NCI-H345 (cell line): ENCODE results near the gene UTS2B.

Experiments
- DNase-seq: peaks from one replicate; lab custom pipeline; 2025; lab: John Stamatoyannopoulos, UW

UTS2B gene, protein sequence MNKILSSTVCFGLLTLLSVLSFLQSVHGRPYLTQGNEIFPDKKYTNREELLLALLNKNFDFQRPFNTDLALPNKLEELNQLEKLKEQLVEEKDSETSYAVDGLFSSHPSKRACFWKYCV

DNA sequence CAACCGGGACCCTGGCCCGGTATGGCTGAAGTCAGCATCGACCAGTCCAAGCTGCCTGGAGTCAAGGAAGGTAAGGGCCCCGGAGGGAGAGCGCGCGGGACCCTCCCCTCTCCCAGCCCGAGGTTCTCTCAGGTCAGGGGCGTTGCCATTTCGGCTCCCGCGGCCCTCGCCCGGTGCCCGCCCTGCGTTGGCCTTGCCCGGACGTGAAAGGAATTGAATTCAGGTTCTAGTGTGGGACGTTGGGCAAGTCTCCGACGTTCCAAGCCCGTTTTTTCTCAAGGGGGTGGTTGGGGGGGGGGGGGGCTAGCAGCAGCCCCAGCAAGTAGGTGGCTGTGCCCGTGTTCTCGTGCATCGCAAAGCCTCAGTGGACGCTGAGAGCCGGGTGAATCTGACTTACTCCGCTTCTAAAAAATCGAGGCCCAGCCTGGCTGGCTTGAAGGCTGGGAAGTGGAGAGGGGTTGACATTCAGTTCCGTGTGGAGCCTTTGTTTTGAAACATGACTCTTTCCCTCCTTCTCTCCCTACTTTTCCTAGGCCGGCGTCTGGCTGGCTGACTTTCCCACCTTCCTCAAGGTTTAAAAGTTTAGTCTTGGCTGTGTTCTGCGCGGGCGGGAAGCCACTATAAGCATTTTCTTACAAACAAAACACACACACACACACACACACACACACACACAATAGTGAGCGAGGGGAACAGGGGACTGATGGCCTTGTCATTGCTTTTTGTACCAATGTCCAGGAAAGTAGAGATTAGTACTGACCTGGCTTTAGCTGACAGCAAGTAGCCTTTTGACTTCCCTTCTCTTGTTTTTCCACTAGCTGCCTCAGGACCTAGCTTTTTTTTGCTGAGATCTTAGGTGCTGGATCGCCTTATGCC is at the start of gene UTS2B:
TSS of gene UTS2B (minus strand) at position 873 of the 876 bp plus-strand sequence. CDS start 48,337 bp downstream, outside the sequence.
- peak; percentile 58 for DNase-seq

GRCh38 chr3:191380001-191380400 is 49.7 kb upstream of the UTS2B start:
- no peak for DNase-seq

GRCh38 chr3:191379446-191379845 is 49.1 kb upstream of the UTS2B start:
- DNase-seq = no peak

GRCh38 chr3:191378142-191378812 is 48.0 kb upstream of the UTS2B start:
- no peak for DNase-seq

DNA sequence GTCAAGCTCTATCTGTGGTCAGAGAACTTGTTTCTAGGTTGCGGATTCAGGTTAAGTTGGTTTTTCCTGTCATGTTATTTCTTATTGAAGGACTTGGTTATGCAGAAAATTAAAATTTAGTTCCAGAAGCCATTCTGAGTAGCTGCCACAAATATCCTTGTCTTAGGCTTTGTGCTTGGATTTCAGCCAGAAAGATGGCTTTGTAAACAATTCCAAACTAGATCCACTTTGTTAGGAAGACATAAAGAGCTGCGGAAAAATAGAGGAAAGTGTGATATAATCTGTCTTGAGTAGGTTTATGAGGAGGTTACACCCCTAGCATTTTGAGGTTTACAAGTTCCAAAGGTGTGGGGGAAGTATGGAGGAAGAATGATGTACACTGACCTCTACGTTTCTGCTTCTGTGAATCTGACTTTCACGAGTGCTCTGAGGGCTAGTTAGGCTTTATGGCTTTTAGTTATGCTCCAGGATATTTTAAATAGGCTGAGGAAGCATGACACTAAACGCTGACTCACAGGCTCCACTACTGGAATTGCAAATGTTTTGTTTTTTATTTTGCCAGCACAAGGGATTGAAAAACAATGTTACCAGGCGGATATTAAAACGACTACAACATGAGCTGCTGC is 46.3 kb upstream of the UTS2B start:
- DNase-seq = no peak

- no peak for DNase-seq
Measured at GRCh38 chr3:191373327-191373726, 43.0 kb upstream of the UTS2B start.

DNA sequence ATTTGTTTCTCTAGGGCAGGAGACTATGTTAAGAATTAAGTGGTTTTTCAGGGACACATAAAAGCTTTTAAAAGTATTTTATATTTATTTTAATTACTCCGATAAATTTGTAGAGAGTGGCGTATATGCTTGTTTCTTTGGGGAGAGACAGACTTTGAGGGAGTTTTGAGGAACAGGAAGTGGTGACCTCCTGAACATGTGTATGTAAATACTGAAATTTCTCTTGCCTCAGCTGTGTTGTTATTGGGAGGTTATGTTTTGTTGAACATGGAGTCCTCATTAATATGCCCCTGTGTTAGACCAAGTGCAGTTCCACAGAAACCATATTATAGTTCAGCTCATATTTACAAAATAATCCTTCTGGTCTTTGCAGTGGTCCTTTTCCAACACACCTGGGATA is 41.8 kb upstream of the UTS2B start:
- DNase-seq = no peak

DNA sequence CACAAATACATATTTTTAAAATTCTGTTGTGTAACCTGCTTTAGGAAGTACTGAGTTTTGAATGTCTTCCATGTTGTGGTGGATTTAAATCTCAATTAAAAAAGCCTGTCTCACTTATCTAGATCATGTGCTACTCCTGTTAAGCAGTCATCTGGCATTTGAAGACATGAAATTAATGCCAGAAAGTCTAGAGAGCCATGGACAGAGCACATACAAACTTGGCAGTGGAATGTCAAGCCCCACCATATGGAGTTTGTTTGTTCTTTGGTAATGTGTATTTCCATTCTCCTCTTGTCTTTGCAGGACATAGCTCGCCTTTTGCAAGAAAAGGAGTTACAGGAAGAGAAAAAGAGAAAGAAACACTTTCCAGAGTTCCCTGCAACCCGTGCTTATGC is 39.3 kb upstream of the UTS2B start:
- no peak for DNase-seq

DNA sequence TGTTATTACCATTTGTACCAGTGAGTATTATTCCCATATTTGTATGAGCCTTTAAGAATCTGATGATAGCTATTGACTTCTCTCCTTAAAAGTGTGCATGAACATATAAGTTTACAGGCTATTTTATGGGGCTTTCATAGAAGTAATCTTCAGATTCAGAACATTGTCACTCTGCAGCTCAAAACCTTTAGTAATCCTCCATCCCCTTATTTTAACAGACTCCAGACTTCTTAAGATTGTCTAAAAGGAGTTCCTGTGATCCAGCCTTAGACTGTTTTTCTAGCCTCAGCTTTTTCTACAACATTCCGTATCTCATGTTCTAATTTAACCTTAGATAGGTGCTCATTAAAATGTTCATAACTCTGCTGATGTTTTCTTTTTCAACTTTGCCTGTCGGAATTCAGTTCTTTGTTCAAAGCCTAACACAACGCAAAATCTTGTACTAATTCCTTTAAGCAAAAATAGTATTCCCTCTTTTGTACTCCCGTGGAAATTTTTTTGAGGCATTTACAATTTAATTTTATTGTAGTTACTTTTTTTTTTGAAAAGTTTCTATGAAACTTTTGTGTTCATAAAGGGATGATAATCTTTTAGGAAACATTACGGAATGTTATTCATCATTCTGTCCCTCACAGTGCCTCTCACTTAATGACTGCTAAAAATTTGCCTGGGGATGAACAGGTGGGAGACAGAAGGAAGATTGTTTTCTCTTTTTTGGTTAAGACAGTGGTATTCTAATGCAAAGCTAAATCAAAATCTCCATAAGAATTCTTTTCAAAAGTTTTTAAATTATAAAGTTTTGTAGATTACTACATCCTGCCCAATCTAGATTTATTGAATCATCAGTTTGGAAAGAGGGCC is 38.7 kb upstream of the UTS2B start:
- no peak for DNase-seq

DNA sequence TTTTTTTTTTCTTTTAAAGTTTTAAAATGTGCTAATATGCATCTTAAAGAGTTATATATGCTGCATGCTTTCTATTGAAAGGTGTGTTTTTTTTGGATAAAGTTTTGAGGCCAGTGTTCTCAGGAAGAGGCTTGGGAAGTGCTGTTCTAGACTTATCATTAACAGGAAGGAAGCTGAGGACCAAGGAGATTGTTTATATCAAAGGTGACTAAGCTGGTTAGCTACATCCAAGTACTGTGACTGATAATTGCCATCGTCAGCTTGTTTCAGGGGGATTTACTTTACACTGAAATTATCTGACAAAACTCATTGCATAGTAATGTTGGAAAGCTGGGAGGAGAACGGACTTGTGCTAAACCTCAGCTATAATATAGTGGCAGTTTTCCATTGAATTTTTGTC is 36.3 kb upstream of the UTS2B start:
- no peak for DNase-seq

DNA sequence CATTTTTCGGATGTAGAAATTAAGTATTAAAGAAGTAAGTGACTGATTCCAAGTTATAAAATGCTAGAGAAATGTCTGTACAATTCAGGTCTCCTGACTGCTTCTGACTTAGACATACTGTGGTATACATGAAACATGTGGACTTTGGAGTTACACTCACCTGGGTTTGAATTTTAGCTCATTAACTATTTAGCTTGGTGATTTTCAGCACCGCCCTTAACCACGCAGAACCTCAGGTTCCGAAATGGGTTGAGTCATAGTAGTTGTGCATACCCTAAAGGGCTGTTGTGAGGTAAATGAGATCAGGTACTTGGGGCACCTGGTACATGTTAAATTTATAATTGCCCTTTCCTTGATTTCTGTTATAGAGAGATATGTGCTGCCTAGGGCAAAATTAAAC is 32.9 kb upstream of the UTS2B start:
- DNase-seq = no peak

GRCh38 chr3:191362524-191363090 is 32.3 kb upstream of the UTS2B start:
- DNase-seq = no peak

- no peak for DNase-seq
Measured at GRCh38 chr3:191362037-191362436, 31.7 kb upstream of the UTS2B start.

DNA sequence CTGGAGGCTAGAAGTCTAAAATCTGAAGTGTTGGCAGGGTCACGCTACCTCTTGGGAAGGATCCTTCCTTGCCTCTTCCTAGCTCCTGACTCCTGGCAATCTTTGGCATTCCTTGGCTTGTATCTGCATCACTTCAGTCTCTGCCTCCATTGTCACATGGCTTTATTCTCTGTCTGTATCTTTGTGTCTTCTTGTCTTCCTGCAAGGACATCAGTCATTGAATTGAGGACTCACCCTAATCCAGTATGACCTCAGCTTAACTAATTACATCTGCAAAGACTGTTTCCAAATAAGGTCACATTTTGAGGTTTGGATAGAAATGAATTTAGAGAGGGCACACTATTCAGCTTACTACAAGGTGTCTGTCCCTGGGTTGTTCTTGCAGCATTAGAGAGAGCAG is 31.1 kb upstream of the UTS2B start:
- no peak for DNase-seq

- DNase-seq = no peak
Measured at GRCh38 chr3:191360620-191361019, 30.3 kb upstream of the UTS2B start.

- DNase-seq = no peak
Measured at GRCh38 chr3:191358929-191359328, 28.6 kb upstream of the UTS2B start.

GRCh38 chr3:191357909-191358308 is 27.6 kb upstream of the UTS2B start:
- DNase-seq = no peak

- no peak for DNase-seq
Measured at GRCh38 chr3:191356631-191357439, 26.5 kb upstream of the UTS2B start.

- DNase-seq = no peak
Measured at GRCh38 chr3:191355406-191355805, 25.1 kb upstream of the UTS2B start.

- DNase-seq = no peak
Measured at GRCh38 chr3:191353022-191353777, 22.9 kb upstream of the UTS2B start.
